ENCODE results near the gene DUS3L.
A peak's percentile ranks its signal among the peaks of the same experiment; 100 is the strongest.

DUS3L gene

DNA sequence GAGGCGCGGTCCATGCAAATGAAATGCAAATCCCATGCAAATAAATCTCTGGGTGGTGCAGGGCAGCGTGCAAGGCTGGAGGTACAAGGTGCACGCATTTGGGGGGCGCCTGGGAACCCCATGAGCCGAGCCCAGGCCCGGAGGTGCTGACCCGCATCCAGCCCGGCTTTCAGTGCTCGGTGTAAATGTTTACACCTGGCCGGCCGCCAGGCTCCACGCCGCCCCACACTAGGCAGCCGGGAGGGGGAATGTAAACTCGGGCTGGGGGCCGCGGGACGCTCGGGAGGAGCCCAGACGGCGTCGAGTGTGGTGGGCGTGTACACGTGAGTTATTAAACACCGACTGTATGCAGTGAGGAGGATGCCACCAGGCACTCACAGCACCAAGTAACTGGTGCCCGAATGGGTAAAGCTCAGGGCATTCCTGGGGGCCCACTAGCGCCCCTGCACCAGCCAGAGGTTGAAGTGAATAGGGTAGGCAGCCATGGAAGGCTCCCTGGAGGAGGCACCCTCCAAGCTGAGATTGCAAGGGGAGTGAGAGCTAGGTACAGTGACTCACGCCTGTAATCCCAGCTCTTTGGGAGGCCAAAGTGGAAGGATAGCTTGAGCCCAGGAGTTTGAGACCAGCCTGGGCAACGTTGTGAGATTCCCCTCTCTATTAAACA is 31.4 kb upstream of the DUS3L start:
- no peak for DNase-seq

- DNase-seq, result no peak
These were observed 30.7 kb upstream of the DUS3L start for GRCh38 chr19:5821521-5822180.

DNA sequence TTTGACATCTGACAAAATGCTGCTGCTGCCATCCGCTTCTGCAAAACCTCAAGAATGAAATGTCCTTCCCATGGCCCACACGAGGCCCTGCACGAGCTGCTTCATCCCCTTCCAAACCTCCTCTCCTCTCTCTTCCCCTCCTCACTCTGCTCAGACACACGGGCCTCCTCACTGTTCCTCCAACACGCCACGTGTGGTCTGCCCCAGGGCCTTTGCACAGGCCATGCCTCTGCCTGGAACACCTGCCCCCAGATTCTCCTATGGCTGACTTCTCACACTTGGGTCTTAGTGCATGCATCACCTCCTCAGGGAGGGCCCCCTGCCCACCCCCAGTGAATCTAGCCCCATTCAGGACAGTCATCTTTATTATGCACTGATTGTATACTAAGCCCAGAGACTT is 29.8 kb upstream of the DUS3L start:
- DNase-seq, result no peak

DNA sequence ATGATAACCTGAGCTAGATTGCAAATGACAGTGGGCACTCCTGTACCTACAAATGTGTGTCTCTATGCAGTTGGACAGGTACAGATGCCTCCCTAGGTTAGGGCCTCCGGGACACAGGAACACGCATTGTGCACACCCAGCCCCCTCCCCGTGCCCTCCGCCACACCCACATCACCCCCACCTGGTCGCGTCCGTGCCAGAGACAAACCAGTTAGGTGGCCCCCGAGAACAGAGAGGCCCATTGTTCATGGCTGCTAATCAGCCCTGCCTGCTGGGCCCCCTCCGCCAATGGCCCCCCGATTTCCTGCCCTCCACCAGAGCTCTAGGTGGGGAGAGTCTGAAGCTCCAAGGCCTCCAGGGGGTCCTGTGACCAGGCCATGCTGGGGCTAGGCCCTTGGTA is 27.6 kb upstream of the DUS3L start:
- DNase-seq, result no peak

GRCh38 chr19:5817218-5817617 is 26.3 kb upstream of the DUS3L start:
- DNase-seq, result no peak

GRCh38 chr19:5814852-5815246 is 23.9 kb upstream of the DUS3L start:
- DNase-seq, result no peak

DNA sequence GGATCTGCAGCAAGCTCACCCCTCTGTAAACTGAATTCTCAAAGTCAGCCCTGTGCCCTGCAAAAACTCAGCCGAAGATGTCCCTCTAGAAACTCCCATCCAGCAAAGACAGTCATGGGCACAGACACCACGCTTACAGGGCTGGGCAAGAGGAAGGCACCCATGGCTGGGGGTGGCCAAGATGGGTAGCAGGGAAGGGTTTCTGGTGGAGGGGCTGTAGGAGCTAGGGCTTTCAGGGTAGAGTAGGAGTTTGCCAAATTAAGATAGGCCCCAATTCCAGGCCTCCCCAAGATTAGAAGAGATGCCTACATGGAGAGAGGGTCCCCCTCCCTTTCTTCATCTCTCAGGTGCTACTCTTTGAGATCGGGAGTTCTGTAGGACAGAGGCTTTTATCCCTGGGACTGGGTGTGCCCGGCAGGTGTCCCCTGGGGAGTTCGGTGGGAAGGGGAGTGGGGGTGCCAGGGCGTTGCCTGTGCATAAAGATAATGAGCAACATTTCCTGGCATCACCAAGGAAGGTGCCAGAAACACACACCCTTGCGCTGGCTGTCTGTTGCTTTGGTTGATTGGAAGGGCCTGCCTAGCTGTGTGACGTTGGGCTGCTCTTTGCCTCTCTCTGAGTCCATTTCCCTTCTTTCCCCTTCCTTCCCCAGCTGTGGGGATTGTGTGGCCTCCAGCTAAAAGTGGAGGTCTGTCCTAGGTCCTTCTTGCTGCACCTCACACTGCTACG is 23.3 kb upstream of the DUS3L start:
- no peak for DNase-seq

DNA sequence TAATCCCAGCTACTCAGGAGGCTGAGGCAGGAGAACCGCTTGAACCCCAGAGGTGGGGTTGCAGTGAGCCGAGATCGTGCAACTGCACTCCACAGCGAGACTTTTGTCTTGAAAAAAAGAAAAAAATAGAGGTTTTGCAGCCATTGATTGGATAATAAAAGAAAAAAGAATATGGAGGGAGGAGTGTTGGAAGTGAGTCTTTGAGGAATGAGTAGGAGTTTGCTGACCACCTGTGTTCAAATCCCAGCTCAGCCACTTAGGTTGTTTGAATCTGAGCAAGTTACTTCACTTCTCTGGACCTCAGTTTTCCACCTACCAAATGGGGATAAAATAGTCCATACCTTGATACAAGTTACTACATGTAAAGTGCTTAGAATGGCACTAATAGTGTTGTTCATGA is 20.2 kb upstream of the DUS3L start:
- no peak for DNase-seq

GRCh38 chr19:5809469-5809868 is 18.5 kb upstream of the DUS3L start:
- DNase-seq, result no peak

DNA sequence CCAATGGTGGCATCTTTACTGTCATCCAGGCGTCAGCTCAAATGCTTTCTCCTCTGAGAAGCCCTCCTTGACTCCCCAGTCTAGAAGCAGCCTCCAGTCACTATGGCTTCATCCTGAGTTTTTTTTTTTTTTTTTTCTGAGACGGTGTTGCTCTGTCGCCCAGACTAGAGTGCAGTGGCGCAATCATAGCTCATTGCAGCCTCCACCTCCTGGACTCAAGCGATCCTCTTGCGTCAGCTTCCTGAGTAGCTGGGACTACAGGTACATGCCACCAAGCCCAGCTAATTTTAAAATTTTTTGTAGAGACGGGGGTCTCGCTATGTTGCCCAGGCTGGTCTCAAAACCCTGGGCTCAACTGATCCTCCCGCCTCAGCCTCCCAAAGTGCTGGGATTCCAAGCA is 18.1 kb upstream of the DUS3L start:
- no peak for DNase-seq

- DNase-seq, result no peak
These were observed 17.3 kb upstream of the DUS3L start for GRCh38 chr19:5808120-5808816.

DNA sequence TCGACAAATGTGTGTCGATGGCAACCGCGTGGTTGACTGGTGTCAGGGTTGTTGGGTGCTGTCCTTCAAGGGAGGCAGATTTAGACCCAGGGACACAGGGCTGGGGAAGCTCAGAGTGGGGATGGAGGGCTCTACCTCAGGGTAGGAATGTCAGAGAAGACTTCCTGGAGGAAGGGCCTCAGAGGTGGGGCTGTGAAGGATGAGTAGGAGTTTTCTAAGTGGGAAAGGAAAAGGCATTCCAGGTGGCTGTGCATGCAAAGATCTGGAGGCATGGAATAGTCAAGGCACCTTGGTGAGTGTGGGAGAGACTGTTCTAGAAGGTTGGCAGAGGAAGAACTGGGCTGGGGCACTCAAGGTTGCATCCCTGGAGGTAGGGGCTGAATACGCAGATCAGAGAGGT is 15.9 kb upstream of the DUS3L start:
- no peak for DNase-seq

- DNase-seq, result no peak
These were observed 15.1 kb upstream of the DUS3L start for GRCh38 chr19:5806133-5806489.

- DNase-seq, result peak; percentile 60
These were observed 14.6 kb upstream of the DUS3L start for GRCh38 chr19:5805462-5806132.

- peak; percentile 35 for DNase-seq
These were observed 13.8 kb upstream of the DUS3L start, which contains the start of gene NRTN for GRCh38 chr19:5804516-5805461. TSS of gene NRTN (plus strand) at chr19:5805067. CDS start at chr19:5824166, 19,099 bp downstream.

- peak; percentile 88 for DNase-seq
These were observed 13.0 kb upstream of the DUS3L start for GRCh38 chr19:5803752-5804515.

- no peak for DNase-seq
These were observed 12.4 kb upstream of the DUS3L start for GRCh38 chr19:5803441-5803751.

- DNase-seq, result no peak
These were observed 11.0 kb upstream of the DUS3L start for GRCh38 chr19:5801796-5802619.

GRCh38 chr19:5800361-5801270 is 9.7 kb upstream of the DUS3L start:
- no peak for DNase-seq
